Measurements from ENCODE around the gene RPS3.
A peak's percentile ranks its signal among the peaks of the same experiment; 100 is the strongest.
"Not testable (repeated sequence)": the region's sequence is repeated elsewhere in the genome, so short reads cannot be mapped to it uniquely, and the experiment has no call there.

The RPS3 gene

GRCh38 chr11:75369560-75370255 lies 29.6 kb upstream of the RPS3 start:
- Mint-ChIP-seq H3K9me3 (peaks cover 1% of the 10 kb centered on the region), H3K4me3 (no peak overlapping the region), H3K36me3 (no peaks in the 10 kb centered on the region), H3K27me3 (peaks cover 1% of the 10 kb centered on the region), H3K4me1 (peaks cover 7% of the 10 kb centered on the region), H3K27ac (no peak overlapping the region)
- DNase-seq (ENCODE audit: low spot score in 2 of 2) (no peak), ATAC-seq (ENCODE audit: low read depth) (no peak)

- DNase-seq (ENCODE audit: low spot score in 2 of 2) (no peak), ATAC-seq (ENCODE audit: low read depth) (no peak)
- Mint-ChIP-seq H3K36me3 (no peaks in the 10 kb centered on the region), H3K9me3 (peaks cover 1% of the 10 kb centered on the region), H3K27me3 (peaks cover 3% of the 10 kb centered on the region), H3K4me3 (no peak overlapping the region), H3K4me1 (peaks cover 6% of the 10 kb centered on the region), H3K27ac (no peak overlapping the region)
These were observed 27.1 kb upstream of the RPS3 start for GRCh38 chr11:75371949-75372876.

- H3K4me1 Mint-ChIP-seq: peaks cover 6% of the 10 kb centered on the region
- H3K4me3 Mint-ChIP-seq: no peak overlapping the region
- DNase-seq (ENCODE audit: low spot score in 2 of 2): no peak
- no peak for ATAC-seq (ENCODE audit: low read depth)
- H3K27ac Mint-ChIP-seq: no peak overlapping the region
- H3K27me3 Mint-ChIP-seq: peaks cover 3% of the 10 kb centered on the region
- H3K9me3 Mint-ChIP-seq: peaks cover 1% of the 10 kb centered on the region
- H3K36me3 Mint-ChIP-seq: no peaks in the 10 kb centered on the region
These were observed 26.1 kb upstream of the RPS3 start for GRCh38 chr11:75373201-75373600.

- Mint-ChIP-seq H3K27me3 (peaks cover 3% of the 10 kb centered on the region), H3K9me3 (no peaks in the 10 kb centered on the region), H3K4me3 (no peak overlapping the region), H3K27ac (no peak overlapping the region), H3K4me1 (peaks cover 6% of the 10 kb centered on the region), H3K36me3 (no peaks in the 10 kb centered on the region)
- DNase-seq (ENCODE audit: low spot score in 2 of 2): no peak
- ATAC-seq (ENCODE audit: low read depth): no peak
These were observed 24.7 kb upstream of the RPS3 start for GRCh38 chr11:75374646-75375045.

GRCh38 chr11:75375626-75376025 lies 23.7 kb upstream of the RPS3 start:
- peaks cover 3% of the 10 kb centered on the region for H3K27me3 Mint-ChIP-seq
- H3K4me1 Mint-ChIP-seq: peaks cover 2% of the 10 kb centered on the region
- DNase-seq (ENCODE audit: low spot score in 2 of 2) (no peak), ATAC-seq (ENCODE audit: low read depth) (no peak)
- H3K9me3 Mint-ChIP-seq: no peaks in the 10 kb centered on the region
- H3K4me3 Mint-ChIP-seq: no peak overlapping the region
- H3K27ac Mint-ChIP-seq: no peak overlapping the region
- no peaks in the 10 kb centered on the region for H3K36me3 Mint-ChIP-seq

GRCh38 chr11:75376175-75376574 lies 23.1 kb upstream of the RPS3 start:
- DNase-seq (ENCODE audit: low spot score in 2 of 2) (no peak), ATAC-seq (ENCODE audit: low read depth) (no peak)
- H3K36me3 Mint-ChIP-seq: no peaks in the 10 kb centered on the region
- no peaks in the 10 kb centered on the region for H3K9me3 Mint-ChIP-seq
- H3K27ac Mint-ChIP-seq: no peak overlapping the region
- H3K4me1 Mint-ChIP-seq: peaks cover 2% of the 10 kb centered on the region
- no peak overlapping the region for H3K4me3 Mint-ChIP-seq
- H3K27me3 Mint-ChIP-seq: peaks cover 3% of the 10 kb centered on the region

GRCh38 chr11:75378776-75379175 lies 20.5 kb upstream of the RPS3 start:
- not testable (repeated sequence) for H3K27me3 Mint-ChIP-seq; H3K27ac Mint-ChIP-seq; H3K4me1 Mint-ChIP-seq; H3K36me3 Mint-ChIP-seq; DNase-seq (ENCODE audit: low spot score in 2 of 2); H3K9me3 Mint-ChIP-seq; H3K4me3 Mint-ChIP-seq; ATAC-seq (ENCODE audit: low read depth)

GRCh38 chr11:75380245-75380644 lies 19.1 kb upstream of the RPS3 start:
- peaks cover 4% of the 10 kb centered on the region for H3K4me1 Mint-ChIP-seq
- no peak overlapping the region for H3K4me3 Mint-ChIP-seq
- DNase-seq (ENCODE audit: low spot score in 2 of 2): no peak
- H3K9me3 Mint-ChIP-seq: no peaks in the 10 kb centered on the region
- ATAC-seq (ENCODE audit: low read depth): no peak
- H3K27ac Mint-ChIP-seq: no peak overlapping the region
- H3K27me3 Mint-ChIP-seq: peaks cover 2% of the 10 kb centered on the region
- H3K36me3 Mint-ChIP-seq: no peaks in the 10 kb centered on the region

GRCh38 chr11:75380716-75381420 lies 18.4 kb upstream of the RPS3 start:
- Mint-ChIP-seq H3K4me3 (no peak overlapping the region), H3K4me1 (peaks cover 2% of the 10 kb centered on the region), H3K27me3 (peaks cover under 1% of the 10 kb centered on the region), H3K36me3 (no peaks in the 10 kb centered on the region), H3K27ac (peak overlapping the region; percentile 60), H3K9me3 (no peaks in the 10 kb centered on the region)
- no peak for DNase-seq (ENCODE audit: low spot score in 2 of 2)
- ATAC-seq (ENCODE audit: low read depth): no peak

GRCh38 chr11:75383246-75383645 lies 16.1 kb upstream of the RPS3 start:
- Mint-ChIP-seq H3K4me1 (peaks cover 2% of the 10 kb centered on the region), H3K4me3 (no peak overlapping the region), H3K36me3 (no peaks in the 10 kb centered on the region), H3K27me3 (peaks cover 2% of the 10 kb centered on the region), H3K27ac (no peak overlapping the region), H3K9me3 (no peaks in the 10 kb centered on the region)
- ATAC-seq (ENCODE audit: low read depth) (no peak), DNase-seq (ENCODE audit: low spot score in 2 of 2) (no peak)

GRCh38 chr11:75384438-75385080 lies 14.8 kb upstream of the RPS3 start:
- Mint-ChIP-seq H3K4me1 (peaks cover 2% of the 10 kb centered on the region), H3K9me3 (no peaks in the 10 kb centered on the region), H3K4me3 (no peak overlapping the region), H3K27ac (no peak overlapping the region), H3K36me3 (no peaks in the 10 kb centered on the region), H3K27me3 (peaks cover 2% of the 10 kb centered on the region)
- peak; percentile 81 for ATAC-seq (ENCODE audit: low read depth)
- DNase-seq (ENCODE audit: low spot score in 2 of 2): peak; percentile 70 to 75

GRCh38 chr11:75386942-75387630 lies 12.2 kb upstream of the RPS3 start:
- ATAC-seq (ENCODE audit: low read depth) (no peak), DNase-seq (ENCODE audit: low spot score in 2 of 2) (no peak)
- Mint-ChIP-seq H3K36me3 (no peaks in the 10 kb centered on the region), H3K4me3 (no peak overlapping the region), H3K27me3 (peaks cover 6% of the 10 kb centered on the region), H3K27ac (no peak overlapping the region), H3K4me1 (peaks cover 2% of the 10 kb centered on the region), H3K9me3 (no peaks in the 10 kb centered on the region)

- H3K27me3 Mint-ChIP-seq: peaks cover 6% of the 10 kb centered on the region
- H3K4me3 Mint-ChIP-seq: no peak overlapping the region
- H3K36me3 Mint-ChIP-seq: no peaks in the 10 kb centered on the region
- no peaks in the 10 kb centered on the region for H3K9me3 Mint-ChIP-seq
- DNase-seq (ENCODE audit: low spot score in 2 of 2): no peak
- no peak for ATAC-seq (ENCODE audit: low read depth)
- peaks cover 2% of the 10 kb centered on the region for H3K4me1 Mint-ChIP-seq
- H3K27ac Mint-ChIP-seq: no peak overlapping the region
These were observed 11.5 kb upstream of the RPS3 start for GRCh38 chr11:75387736-75388294.
